Measurements from ENCODE around the gene PPP4R1.
"Not testable (repeated sequence)": the region's sequence is repeated elsewhere in the genome, so short reads cannot be mapped to it uniquely, and the experiment has no call there.

Gene PPP4R1

GRCh38 chr18:9647496-9648323 lies 33.4 kb upstream of the PPP4R1 start:
- no peak overlapping the region for H3K27ac ChIP-seq
- no peak for DNase-seq
- H3K4me1 ChIP-seq = peaks cover 0 to 20% (median under 1%) of the 10 kb centered on the region in 4 donors
- H3K36me3 ChIP-seq = no peaks in the 10 kb centered on the region
- no peak overlapping the region for H3K4me3 ChIP-seq
- intact Hi-C loops (cut with DNase I; ENCODE audit: low total_unique reads) = no loop called here
- TF ChIP-seq CTCF (IDR thresholded peaks at IDR 0.05) = no peak
- no peaks in the 10 kb centered on the region for H3K9me3 ChIP-seq
- H3K27me3 ChIP-seq = no peaks in the 10 kb centered on the region

GRCh38 chr18:9643549-9643948 lies 29.2 kb upstream of the PPP4R1 start:
- H3K27me3 ChIP-seq = no peaks in the 10 kb centered on the region
- TF ChIP-seq CTCF (IDR thresholded peaks at IDR 0.05) = no peak
- H3K36me3 ChIP-seq = no peaks in the 10 kb centered on the region
- peaks cover 0 to 20% (median 0%) of the 10 kb centered on the region in 4 donors for H3K4me1 ChIP-seq
- H3K27ac ChIP-seq = peak overlapping the region in 1 of 2 donors; percentile 43
- intact Hi-C loops (cut with DNase I; ENCODE audit: low total_unique reads) = no loop called here
- no peaks in the 10 kb centered on the region for H3K9me3 ChIP-seq
- no peak overlapping the region for H3K4me3 ChIP-seq
- no peak for DNase-seq

DNA sequence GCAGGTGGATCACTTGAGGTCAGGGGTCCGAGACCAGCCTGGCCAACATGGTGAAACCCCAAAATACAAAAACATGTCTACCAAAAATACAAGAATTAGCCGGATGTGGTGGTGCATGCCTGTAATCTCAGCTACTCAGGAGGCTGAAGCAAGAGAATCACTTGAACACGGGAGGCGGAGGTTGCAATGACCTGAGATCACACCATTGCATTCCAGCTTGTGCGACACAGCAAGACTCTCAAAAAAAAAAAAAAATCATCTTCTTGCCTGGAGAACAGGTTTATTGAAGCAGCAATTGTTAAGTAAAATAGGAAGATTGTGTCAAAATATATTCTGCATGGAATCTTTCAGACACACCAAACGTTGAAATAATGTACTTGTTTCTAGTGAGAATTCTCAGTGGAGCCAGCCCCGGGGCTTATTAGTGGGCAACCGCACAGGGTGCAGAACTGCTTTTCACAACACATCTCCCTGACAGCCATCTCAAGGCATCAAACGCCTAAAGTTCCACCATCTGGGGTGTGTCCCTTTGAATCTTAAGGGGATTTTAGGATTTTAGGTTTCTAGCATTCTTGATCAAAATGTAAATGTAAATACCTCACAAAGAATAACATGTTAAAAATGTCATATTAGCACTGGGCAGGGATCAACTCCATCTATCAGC lies 28.6 kb upstream of the PPP4R1 start:
- peaks cover 0 to 20% (median 0%) of the 10 kb centered on the region in 4 donors for H3K4me1 ChIP-seq
- peak overlapping the region in 1 of 2 donors; percentile 43 for H3K27ac ChIP-seq
- H3K4me3 ChIP-seq = no peak overlapping the region
- no peaks in the 10 kb centered on the region for H3K27me3 ChIP-seq
- DNase-seq = no peak
- TF ChIP-seq CTCF (IDR thresholded peaks at IDR 0.05) = no peak
- H3K36me3 ChIP-seq = no peaks in the 10 kb centered on the region
- H3K9me3 ChIP-seq = no peaks in the 10 kb centered on the region
- intact Hi-C loops (cut with DNase I; ENCODE audit: low total_unique reads) = no loop called here

DNA sequence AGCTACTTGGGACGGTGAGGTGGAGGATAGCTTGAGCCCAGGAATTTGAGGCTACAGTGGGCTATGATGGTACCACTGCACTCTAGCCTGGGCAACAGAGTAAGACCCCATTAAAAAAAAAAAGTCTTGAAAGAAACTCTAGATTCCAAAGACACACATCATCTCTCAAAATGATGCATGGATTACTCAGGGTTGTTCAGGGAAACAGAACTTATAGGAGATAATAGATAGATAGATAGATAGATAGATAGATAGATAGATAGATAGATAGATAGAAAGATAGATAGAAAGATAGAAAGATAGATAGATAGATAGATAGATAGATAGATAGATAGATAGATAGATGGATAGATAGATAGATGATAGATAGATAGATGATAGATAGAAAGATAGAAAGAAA lies 26.7 kb upstream of the PPP4R1 start:
- DNase-seq, H3K27me3 ChIP-seq: not testable (repeated sequence)

DNA sequence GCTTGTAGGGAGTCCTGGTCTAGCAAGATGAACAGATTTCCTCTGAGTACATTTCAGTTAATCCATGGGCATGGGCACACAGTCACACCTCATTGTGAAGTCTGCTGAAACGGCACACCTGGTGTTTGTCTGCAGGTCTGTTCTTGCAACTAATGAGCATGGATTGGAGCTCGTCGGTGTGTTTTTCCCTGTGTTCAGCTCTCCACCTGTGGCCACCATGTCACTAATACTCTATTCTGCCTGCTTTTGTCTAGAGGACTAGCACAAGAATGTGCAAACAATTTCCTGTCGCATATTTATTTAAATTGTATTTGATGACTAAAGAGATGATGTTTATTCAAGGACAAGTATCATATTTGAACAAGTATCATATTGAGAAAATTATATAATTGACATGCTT lies 24.5 kb upstream of the PPP4R1 start:
- no peak for DNase-seq
- intact Hi-C loops (cut with DNase I; ENCODE audit: low total_unique reads) = no loop called here
- H3K9me3 ChIP-seq = no peaks in the 10 kb centered on the region
- no peak overlapping the region for H3K4me3 ChIP-seq
- H3K4me1 ChIP-seq = peaks cover 0 to 13% (median 0%) of the 10 kb centered on the region in 4 donors
- no peaks in the 10 kb centered on the region for H3K36me3 ChIP-seq
- no peaks in the 10 kb centered on the region for H3K27me3 ChIP-seq
- TF ChIP-seq CTCF (IDR thresholded peaks at IDR 0.05) = no peak
- no peak overlapping the region for H3K27ac ChIP-seq

More for the DNA sequence above, 26.7 kb upstream of the PPP4R1 start:
- intact Hi-C loops (cut with DNase I; ENCODE audit: low total_unique reads); H3K36me3 ChIP-seq; H3K9me3 ChIP-seq; H3K4me3 ChIP-seq; H3K27ac ChIP-seq: not testable (repeated sequence)
- H3K4me1 ChIP-seq = peaks cover 0 to 20% (median 0%) of the 10 kb centered on the region in 4 donors

All from tibial artery (tissue), 4 donors.